Mesendoderm (in vitro differentiated cells): ENCODE results near the gene ZFYVE21.

Experiments used
- DNase-seq: peaks from one replicate; pipeline ENCODE4 v3.0.0; 2013
- H2AK5ac ChIP-seq: 2 replicates; pipeline ENCODE4 v1.6.1; 2013; ENCODE audit warnings: low read length, inconsistent platforms
- H2BK120ac ChIP-seq: 2 replicates; pipeline ENCODE4 v1.6.1; 2013; ENCODE audit warnings: low read depth, mild to moderate bottlenecking, low read length, moderate library complexity, mixed read lengths
- H2BK15ac ChIP-seq: replicated peaks from 2 replicates; pipeline ENCODE4 v1.6.1; 2013; ENCODE audit warnings: low read depth, mild to moderate bottlenecking, moderate library complexity
- H2BK5ac ChIP-seq: 2 replicates; pipeline ENCODE4 v1.6.1; 2013; ENCODE audit warnings: low read length, inconsistent platforms
- H3K18ac ChIP-seq: 2 replicates; pipeline ENCODE4 v1.6.1; 2013; ENCODE audit warnings: mild to moderate bottlenecking, low read length, mixed read lengths
- H3K23ac ChIP-seq: one replicate; pipeline ENCODE4 v1.6.1; 2013; ENCODE audit warnings: low read length
- H3K27ac ChIP-seq: 2 replicates; pipeline ENCODE4 v1.5.1; 2013; ENCODE audit warnings: low read depth, mild to moderate bottlenecking, inconsistent platforms, low read length, moderate library complexity
- H3K27me3 ChIP-seq: 2 replicates; pipeline ENCODE4 v1.6.1; 2013; ENCODE audit warnings: low read length, control low read depth, mild to moderate bottlenecking, inconsistent platforms; ENCODE audit not compliant: insufficient read depth, poor library complexity
- H3K36me3 ChIP-seq: 2 replicates; pipeline ENCODE4 v1.6.1; 2013; ENCODE audit warnings: low read length, inconsistent platforms; ENCODE audit not compliant: control insufficient read depth, insufficient read depth
- H3K4ac ChIP-seq: one replicate; pipeline ENCODE4 v1.6.1; 2013; ENCODE audit warnings: low read depth, mild to moderate bottlenecking, low read length, moderate library complexity
- H3K4me1 ChIP-seq: 2 replicates; pipeline ENCODE4 v1.6.1; 2013; ENCODE audit warnings: low read depth, low read length, inconsistent platforms; ENCODE audit not compliant: control insufficient read depth
- H3K4me2 ChIP-seq: 2 replicates; pipeline ENCODE4 v1.6.1; 2013; ENCODE audit warnings: low read length
- H3K4me3 ChIP-seq: 2 replicates; pipeline ENCODE4 v1.5.1; 2013; ENCODE audit warnings: mild to moderate bottlenecking, low read length
- H3K56ac ChIP-seq: one replicate; pipeline ENCODE4 v1.6.1; 2013; ENCODE audit warnings: low read length
- H3K79me1 ChIP-seq: 2 replicates; pipeline ENCODE4 v1.6.1; 2013; ENCODE audit warnings: low read length, inconsistent platforms
- H3K79me2 ChIP-seq: 2 replicates; pipeline ENCODE4 v1.6.1; 2013; ENCODE audit warnings: mild to moderate bottlenecking, low read length; ENCODE audit not compliant: control insufficient read depth, insufficient read depth
- H3K9ac ChIP-seq: 2 replicates; pipeline ENCODE4 v1.6.1; 2013; ENCODE audit warnings: low read length, inconsistent platforms
- H4K5ac ChIP-seq: one replicate; pipeline ENCODE4 v1.6.1; 2013; ENCODE audit warnings: low read length
- H4K8ac ChIP-seq: one replicate; pipeline ENCODE4 v1.6.1; 2013; ENCODE audit warnings: low read depth, mild to moderate bottlenecking, control low read depth, low read length, moderate library complexity
- WGBS: extraction: QIAGEN DNeasy Blood & Tissue Kit; methylation state at CpG from one replicate; pipeline ENCODE4 v1.1.7; 2013; ENCODE audit warnings: low lambda C conversion rate, missing lambda C conversion rate; ENCODE audit not compliant: insufficient coverage; ENCODE audit errors: extremely low coverage; 5-methylcytosine and 5-hydroxymethylcytosine counted together

Gene ZFYVE21

GRCh38 chr14:103704708-103705107 lies 10.9 kb upstream of the ZFYVE21 start:
- Histone ChIP-seq H3K4me2 (no peak overlapping the region), H3K27me3 (no peaks in the 10 kb centered on the region), H3K4me3 (no peak overlapping the region), H3K4ac (no peak overlapping the region), H3K27ac (no peak overlapping the region), H3K79me1 (no peaks in the 10 kb centered on the region), H3K36me3 (peaks cover 11% of the 10 kb centered on the region), H2BK15ac (no peak overlapping the region), H3K4me1 (no peaks in the 10 kb centered on the region), H4K5ac (no peak overlapping the region), H4K8ac (no peak overlapping the region), H2AK5ac (no peak overlapping the region), H2BK5ac (no peak overlapping the region), H3K18ac (no peak overlapping the region), H3K56ac (no peak overlapping the region), H2BK120ac (no peak overlapping the region), H3K9ac (no peak overlapping the region), H3K79me2 (no peaks in the 10 kb centered on the region), H3K23ac (no peak overlapping the region)
- no peak for DNase-seq
- no CpG with 5 or more reads among the region's 13 CpGs for WGBS

DNA sequence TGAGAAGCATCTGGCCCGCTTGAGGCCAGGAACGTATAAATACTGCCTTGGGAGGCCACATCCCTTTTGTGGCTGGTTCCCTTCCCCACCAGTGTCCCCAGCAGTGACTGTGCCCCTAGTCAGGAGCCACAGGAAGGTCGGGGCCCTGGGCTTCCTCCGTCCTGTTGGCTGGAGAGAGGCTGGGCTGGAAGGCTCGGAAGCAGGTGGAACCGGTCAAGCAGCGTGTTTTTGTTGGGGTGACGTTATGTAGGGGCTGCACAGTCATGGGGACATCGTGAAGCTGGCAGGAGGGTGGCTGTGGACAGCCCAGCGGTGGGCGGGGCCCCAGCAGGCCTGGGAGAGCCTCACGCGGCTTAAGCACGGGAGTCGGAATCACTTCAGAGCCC lies 10.5 kb upstream of the ZFYVE21 start:
- no peak overlapping the region for H3K9ac ChIP-seq
- no peak overlapping the region for H3K23ac ChIP-seq
- H3K27me3 ChIP-seq, result no peaks in the 10 kb centered on the region
- H3K4ac ChIP-seq, result no peak overlapping the region
- H3K4me1 ChIP-seq, result no peaks in the 10 kb centered on the region
- H2AK5ac ChIP-seq, result no peak overlapping the region
- H4K5ac ChIP-seq, result no peak overlapping the region
- H3K36me3 ChIP-seq, result peaks cover 11% of the 10 kb centered on the region
- H3K79me1 ChIP-seq, result no peaks in the 10 kb centered on the region
- no peak overlapping the region for H3K18ac ChIP-seq
- no peaks in the 10 kb centered on the region for H3K79me2 ChIP-seq
- H3K27ac ChIP-seq, result no peak overlapping the region
- no CpG with 5 or more reads among the region's 15 CpGs for WGBS
- H3K56ac ChIP-seq, result no peak overlapping the region
- no peak overlapping the region for H2BK120ac ChIP-seq
- no peak overlapping the region for H4K8ac ChIP-seq
- H2BK15ac ChIP-seq, result no peak overlapping the region
- H3K4me3 ChIP-seq, result no peak overlapping the region
- H2BK5ac ChIP-seq, result no peak overlapping the region
- DNase-seq, result no peak
- no peak overlapping the region for H3K4me2 ChIP-seq

DNA sequence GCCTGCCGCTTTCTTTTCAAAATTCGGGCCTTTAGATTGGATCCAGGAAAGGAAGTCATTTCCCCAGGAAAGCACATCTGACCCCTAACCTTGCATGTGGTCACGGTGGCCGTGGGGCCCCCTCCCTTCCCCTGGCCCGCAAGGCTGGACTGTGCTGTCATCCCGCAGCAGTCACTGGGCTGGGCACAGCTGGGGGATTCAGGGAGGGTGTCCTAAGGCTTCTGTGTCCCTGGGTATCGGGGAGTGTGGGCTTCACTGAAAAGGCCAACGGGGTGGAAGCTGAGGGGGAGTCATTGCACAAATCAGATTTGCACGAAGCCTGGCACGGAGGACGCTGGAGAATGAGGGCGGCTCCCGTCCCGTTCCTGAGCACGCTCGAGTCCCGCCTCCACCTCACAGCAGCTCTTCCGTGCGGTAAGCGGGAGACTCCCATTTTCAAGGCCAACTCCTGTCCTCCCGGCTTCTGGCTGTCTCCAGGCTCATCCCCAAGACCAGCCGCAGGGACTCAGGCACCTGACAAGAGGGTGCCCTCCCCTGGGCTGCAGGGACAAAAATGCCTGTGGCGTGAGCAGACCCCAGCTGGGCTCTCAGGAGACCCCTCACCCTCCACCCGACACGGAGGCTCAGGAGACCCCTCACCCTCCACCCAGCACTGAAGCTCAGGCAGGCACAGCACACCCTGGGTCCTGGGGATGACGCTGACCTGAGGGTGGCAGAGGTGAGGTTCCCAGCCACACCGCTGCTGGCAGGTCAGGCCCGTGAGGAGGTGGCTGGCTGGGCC lies 9.9 kb upstream of the ZFYVE21 start:
- Histone ChIP-seq H4K5ac (no peak overlapping the region), H3K79me1 (no peaks in the 10 kb centered on the region), H3K4me2 (no peak overlapping the region), H3K27me3 (no peaks in the 10 kb centered on the region), H3K4me3 (no peak overlapping the region), H3K4ac (no peak overlapping the region), H3K9ac (no peak overlapping the region), H3K79me2 (no peaks in the 10 kb centered on the region), H3K56ac (no peak overlapping the region), H3K23ac (no peak overlapping the region), H2BK15ac (no peak overlapping the region), H3K4me1 (no peaks in the 10 kb centered on the region), H3K36me3 (peaks cover 11% of the 10 kb centered on the region), H3K18ac (no peak overlapping the region), H2BK120ac (no peak overlapping the region), H4K8ac (no peak overlapping the region), H2AK5ac (no peak overlapping the region), H2BK5ac (no peak overlapping the region), H3K27ac (no peak overlapping the region)
- WGBS, result no CpG with 5 or more reads among the region's 28 CpGs
- DNase-seq, result no peak

DNA sequence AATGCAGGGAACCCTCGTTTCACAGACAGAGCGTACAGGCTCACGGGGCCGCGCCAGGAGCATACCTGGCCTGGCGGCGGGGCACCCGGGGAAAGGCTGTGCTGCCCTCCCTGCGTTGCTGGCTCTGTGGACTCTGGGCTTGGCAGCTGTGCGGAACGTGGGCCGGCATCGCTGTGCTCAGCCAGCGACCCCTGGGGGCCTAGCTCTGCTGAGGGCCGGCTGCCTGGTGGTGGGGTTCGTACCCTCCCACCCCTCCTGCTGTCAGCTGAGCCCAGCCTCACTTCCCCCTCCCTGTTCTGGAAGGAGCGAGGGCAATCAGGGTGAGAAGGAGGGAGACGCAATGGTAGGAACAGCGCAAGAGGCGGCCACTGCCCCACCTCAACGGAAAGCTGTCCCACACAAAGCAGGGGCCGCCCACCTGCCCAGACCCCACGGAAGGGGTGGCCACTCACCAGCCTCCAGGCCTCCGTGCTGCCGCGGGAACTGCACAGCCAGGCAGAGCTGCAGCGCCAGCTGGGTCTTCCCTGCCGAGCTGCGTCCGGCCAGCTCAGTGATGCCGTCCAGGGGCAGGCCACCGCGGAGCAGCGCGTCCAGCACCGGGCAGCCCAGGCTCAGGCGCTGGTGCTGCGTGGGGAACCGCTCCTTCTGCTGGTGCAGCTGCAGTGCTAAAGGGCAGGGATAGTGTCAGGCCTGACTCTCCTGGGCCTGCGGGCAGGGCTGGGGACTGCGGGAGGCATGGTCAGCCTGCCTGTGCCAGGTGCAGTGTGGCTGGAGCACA lies 8.9 kb upstream of the ZFYVE21 start:
- Histone ChIP-seq H2BK15ac (no peak overlapping the region), H3K79me1 (no peaks in the 10 kb centered on the region), H3K27me3 (no peaks in the 10 kb centered on the region), H3K27ac (no peak overlapping the region), H2BK5ac (no peak overlapping the region), H3K4me1 (peaks cover 3% of the 10 kb centered on the region), H3K9ac (no peak overlapping the region), H3K23ac (no peak overlapping the region), H3K4me2 (no peak overlapping the region), H3K79me2 (no peaks in the 10 kb centered on the region), H3K4ac (no peak overlapping the region), H3K4me3 (no peak overlapping the region), H2BK120ac (no peak overlapping the region), H3K18ac (no peak overlapping the region), H3K36me3 (peaks cover 11% of the 10 kb centered on the region), H4K5ac (no peak overlapping the region), H3K56ac (no peak overlapping the region), H2AK5ac (no peak overlapping the region), H4K8ac (no peak overlapping the region)
- no CpG with 5 or more reads among the region's 41 CpGs for WGBS
- no peak for DNase-seq

DNA sequence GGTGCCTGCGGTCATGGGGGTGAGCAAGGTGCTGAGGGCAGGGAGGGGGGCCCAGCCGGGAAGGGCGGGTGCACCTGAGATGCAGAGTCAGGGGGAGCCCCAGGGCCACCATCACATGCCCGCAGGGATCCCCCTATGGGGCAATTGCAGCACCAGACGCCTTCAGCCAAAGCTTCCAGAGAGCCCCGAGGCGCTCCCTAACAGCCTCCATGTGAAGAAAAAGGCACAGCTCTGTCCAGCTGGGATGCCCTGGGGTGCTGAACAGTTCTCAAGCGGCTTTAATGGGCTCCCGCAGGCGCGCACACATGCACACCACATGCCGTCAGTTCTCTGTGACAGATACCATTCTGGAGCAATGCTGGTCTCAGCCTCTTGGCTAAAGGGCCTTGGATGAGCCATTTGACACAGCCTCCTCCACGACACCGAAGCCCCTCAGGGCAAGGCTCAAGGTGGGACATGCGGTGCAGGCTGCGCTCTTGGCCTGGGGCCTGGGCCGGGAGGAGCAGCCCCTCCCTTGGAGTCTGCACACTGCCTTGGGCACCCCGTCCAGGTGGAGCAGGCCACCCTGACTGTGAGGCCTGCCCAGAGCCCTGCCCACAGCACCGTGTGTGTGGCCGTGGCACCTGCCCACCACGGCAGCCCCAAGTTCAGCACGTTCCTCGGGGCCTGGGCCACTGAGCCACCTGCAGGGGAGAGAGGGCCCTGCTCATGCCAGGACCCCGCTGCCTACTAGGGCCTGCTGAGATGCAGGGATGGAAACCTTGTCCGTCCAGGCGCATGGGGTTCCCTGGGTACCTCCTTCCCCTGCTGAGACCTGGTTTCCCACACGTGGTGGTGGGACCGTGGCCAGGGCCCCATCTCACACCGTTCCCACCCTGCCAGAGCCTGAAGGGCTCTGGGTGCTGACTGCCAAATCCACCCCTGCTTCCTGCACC lies 8.0 kb upstream of the ZFYVE21 start:
- Histone ChIP-seq H2BK120ac (no peak overlapping the region), H2AK5ac (no peak overlapping the region), H3K27ac (no peak overlapping the region), H3K18ac (no peak overlapping the region), H3K79me1 (peaks cover 2% of the 10 kb centered on the region), H4K5ac (no peak overlapping the region), H3K36me3 (peaks cover 11% of the 10 kb centered on the region), H3K79me2 (no peaks in the 10 kb centered on the region), H2BK15ac (no peak overlapping the region), H3K56ac (no peak overlapping the region), H3K4me3 (no peak overlapping the region), H3K23ac (no peak overlapping the region), H3K27me3 (no peaks in the 10 kb centered on the region), H3K4me2 (no peak overlapping the region), H2BK5ac (no peak overlapping the region), H3K4ac (no peak overlapping the region), H3K4me1 (peaks cover 3% of the 10 kb centered on the region), H3K9ac (no peak overlapping the region), H4K8ac (no peak overlapping the region)
- WGBS, result no CpG with 5 or more reads among the region's 29 CpGs
- DNase-seq, result no peak
